Measurements from ENCODE around the gene TRIOBP. TPM values are rescaled to one million over a fixed set of nuclear protein-coding genes. Genes with fewer than 3 reads are reported as not detected.

TRIOBP gene
- total and polyA plus RNA-seq, 2 of the 13 experiments (the other 11 are each of a cell fraction or from before 2014, with no cell fraction given), result 6.1 to 15.4 TPM

DNA sequence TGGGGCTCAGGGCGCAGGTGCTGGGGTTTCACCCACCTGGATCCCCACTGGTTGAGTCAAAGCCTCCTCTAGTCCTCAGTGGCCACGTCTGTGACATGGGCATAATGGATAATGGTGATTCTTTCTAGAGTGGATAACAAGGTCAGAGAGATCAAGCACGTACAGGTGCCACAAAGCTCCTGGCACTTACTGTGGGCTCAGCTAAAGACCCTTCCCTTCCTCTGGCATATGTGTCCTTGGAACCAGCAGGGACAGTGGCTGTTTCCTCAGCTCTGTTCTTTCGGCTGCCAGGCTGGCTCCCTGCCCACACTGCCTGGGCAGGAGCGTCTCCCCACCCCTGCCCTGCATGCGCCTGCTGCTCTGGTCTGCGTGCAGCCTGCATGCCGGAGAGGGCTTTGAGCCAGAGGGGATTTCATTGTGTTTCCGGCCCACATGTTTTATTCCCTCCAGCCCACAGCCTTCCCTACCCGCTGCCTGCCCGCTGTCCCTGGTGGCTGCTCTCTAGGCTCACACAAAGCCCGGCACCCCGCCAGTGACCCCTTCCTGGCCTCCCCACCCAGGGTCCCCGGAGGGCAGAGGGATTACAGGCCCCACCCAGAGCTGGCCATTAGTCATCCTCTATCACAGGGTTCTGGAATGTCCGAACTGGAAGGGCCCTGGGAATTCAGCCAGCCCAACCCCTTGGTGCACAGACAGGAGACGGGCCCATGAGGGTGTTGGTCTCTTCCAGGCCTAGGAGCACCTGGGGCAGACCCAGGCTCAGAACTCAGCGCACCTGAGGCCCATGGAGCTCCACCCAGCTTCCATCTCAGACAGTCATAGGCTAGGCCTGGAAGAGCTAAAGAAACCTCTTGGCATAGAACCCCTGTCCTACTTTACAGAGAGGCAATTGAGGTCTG lies 55.6 kb downstream of the TRIOBP start (continued):
- 0 out of 2 replicates have a peak, but pooled peaks have one; percentile 14 for TF ChIP-seq KDM2A (CRISPR knock-in tag; IDR thresholded peaks at IDR 0.05; ENCODE audit: borderline replicate concordance, low read depth)
- TF ChIP-seq ZNF44 (CRISPR knock-in tag; IDR thresholded peaks at IDR 0.05), result no peak
- TF ChIP-seq, protein P1, sequence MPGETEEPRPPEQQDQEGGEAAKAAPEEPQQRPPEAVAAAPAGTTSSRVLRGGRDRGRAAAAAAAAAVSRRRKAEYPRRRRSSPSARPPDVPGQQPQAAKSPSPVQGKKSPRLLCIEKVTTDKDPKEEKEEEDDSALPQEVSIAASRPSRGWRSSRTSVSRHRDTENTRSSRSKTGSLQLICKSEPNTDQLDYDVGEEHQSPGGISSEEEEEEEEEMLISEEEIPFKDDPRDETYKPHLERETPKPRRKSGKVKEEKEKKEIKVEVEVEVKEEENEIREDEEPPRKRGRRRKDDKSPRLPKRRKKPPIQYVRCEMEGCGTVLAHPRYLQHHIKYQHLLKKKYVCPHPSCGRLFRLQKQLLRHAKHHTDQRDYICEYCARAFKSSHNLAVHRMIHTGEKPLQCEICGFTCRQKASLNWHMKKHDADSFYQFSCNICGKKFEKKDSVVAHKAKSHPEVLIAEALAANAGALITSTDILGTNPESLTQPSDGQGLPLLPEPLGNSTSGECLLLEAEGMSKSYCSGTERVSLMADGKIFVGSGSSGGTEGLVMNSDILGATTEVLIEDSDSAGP (CRISPR knock-in tag; IDR thresholded peaks at IDR 0.05; ENCODE audit: borderline replicate concordance), result no peak
- TF ChIP-seq NFE2L2 (IDR thresholded peaks at IDR 0.05; ENCODE audit: low read length), result no peak
- no peak for TF ChIP-seq SETDB1 (CRISPR knock-in tag; IDR thresholded peaks at IDR 0.05; ENCODE audit: borderline replicate concordance)
- TF ChIP-seq, protein P2, sequence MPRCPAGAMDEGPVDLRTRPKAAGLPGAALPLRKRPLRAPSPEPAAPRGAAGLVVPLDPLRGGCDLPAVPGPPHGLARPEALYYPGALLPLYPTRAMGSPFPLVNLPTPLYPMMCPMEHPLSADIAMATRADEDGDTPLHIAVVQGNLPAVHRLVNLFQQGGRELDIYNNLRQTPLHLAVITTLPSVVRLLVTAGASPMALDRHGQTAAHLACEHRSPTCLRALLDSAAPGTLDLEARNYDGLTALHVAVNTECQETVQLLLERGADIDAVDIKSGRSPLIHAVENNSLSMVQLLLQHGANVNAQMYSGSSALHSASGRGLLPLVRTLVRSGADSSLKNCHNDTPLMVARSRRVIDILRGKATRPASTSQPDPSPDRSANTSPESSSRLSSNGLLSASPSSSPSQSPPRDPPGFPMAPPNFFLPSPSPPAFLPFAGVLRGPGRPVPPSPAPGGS (CRISPR knock-in tag; IDR thresholded peaks at IDR 0.05), result no peak
- TF ChIP-seq, protein P3, sequence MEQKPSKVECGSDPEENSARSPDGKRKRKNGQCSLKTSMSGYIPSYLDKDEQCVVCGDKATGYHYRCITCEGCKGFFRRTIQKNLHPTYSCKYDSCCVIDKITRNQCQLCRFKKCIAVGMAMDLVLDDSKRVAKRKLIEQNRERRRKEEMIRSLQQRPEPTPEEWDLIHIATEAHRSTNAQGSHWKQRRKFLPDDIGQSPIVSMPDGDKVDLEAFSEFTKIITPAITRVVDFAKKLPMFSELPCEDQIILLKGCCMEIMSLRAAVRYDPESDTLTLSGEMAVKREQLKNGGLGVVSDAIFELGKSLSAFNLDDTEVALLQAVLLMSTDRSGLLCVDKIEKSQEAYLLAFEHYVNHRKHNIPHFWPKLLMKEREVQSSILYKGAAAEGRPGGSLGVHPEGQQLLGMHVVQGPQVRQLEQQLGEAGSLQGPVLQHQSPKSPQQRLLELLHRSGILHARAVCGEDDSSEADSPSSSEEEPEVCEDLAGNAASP (CRISPR knock-in tag; IDR thresholded peaks at IDR 0.05; ENCODE audit: borderline replicate concordance), result no peak
- TF ChIP-seq, protein P4, sequence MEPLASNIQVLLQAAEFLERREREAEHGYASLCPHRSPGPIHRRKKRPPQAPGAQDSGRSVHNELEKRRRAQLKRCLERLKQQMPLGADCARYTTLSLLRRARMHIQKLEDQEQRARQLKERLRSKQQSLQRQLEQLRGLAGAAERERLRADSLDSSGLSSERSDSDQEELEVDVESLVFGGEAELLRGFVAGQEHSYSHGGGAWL (CRISPR knock-in tag; IDR thresholded peaks at IDR 0.05), result no peak
- no peak for TF ChIP-seq STAT5B (CRISPR knock-in tag; IDR thresholded peaks at IDR 0.05)
- TF ChIP-seq HNRNPL (IDR thresholded peaks at IDR 0.05; ENCODE audit: low read depth, low read length), result 0 out of 2 replicates have a peak, but pooled peaks have one; percentile 72
- TF ChIP-seq ZNF607 (CRISPR knock-in tag; IDR thresholded peaks at IDR 0.05; ENCODE audit: borderline replicate concordance), result no peak
- TF ChIP-seq ZBTB21 (CRISPR knock-in tag; IDR thresholded peaks at IDR 0.05), result no peak
